AG04449 (cell line): ENCODE measurements around the gene AGAP1.

Source experiments
- CTCF ChIA-PET: fragments of 350-600 bp; formaldehyde crosslinking; extraction: SDS; loops from one replicate; lab custom pipeline; 2021; ENCODE audit warnings: antibody characterized with exemption; lab: Yijun Ruan, JAX
- POLR2A ChIA-PET: fragments of 400-600, 350-600 bp; formaldehyde crosslinking; extraction: SDS; loops from one replicate; lab custom pipeline; 2020; ENCODE audit warnings: antibody characterized with exemption, inconsistent platforms; lab: Yijun Ruan, JAX
- DNase-seq: peaks from one replicate; pipeline ENCODE4 v3.0.0-alpha.2; 2010; ENCODE audit warnings: low read depth, low spot score
- H3K4me3 ChIP-seq: 2 replicates; pipeline ENCODE4 v1.5.1; 2011; ENCODE audit warnings: low read depth, mild to moderate bottlenecking, control low read depth, low read length
- TF ChIP-seq, protein P1 (sequence below): IDR thresholded peaks from one replicate; pipeline ENCODE4 v1.5.1; 2011; ENCODE audit warnings: mild to moderate bottlenecking, moderate library complexity, low read length, control low read depth, inconsistent platforms; ENCODE audit not compliant: insufficient read depth; ENCODE audit errors: missing control alignments

Gene AGAP1

DNA sequence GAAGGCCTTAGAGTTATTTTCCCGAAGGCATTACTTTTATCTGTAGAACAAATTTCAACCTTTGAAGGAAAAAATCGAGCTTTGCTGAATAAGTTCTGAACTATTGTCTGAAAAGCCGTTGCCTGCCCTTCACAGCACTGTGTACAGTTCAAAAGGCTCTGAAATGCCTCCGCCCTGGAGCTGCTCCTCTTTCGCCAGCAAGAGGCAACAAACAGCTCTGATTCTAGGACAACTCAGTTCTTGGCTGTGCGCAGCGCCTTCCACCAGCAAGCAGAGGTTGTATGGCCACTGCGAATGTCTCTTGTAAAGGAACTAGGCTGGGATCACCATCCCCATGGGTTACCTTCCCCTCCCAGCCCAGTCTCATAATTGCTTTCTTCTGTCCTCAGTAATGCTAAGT lies 365.8 kb downstream of the AGAP1 start:
- no peak overlapping the region for H3K4me3 ChIP-seq
- POLR2A ChIA-PET = no interaction called here
- no peak for DNase-seq
- CTCF ChIA-PET = interaction anchor here (1.5 kb wide), 1 partner anchor 321 kb away, joined by 6 read pairs; no protein-coding TSS in a partner anchor
- TF ChIP-seq, protein P1, sequence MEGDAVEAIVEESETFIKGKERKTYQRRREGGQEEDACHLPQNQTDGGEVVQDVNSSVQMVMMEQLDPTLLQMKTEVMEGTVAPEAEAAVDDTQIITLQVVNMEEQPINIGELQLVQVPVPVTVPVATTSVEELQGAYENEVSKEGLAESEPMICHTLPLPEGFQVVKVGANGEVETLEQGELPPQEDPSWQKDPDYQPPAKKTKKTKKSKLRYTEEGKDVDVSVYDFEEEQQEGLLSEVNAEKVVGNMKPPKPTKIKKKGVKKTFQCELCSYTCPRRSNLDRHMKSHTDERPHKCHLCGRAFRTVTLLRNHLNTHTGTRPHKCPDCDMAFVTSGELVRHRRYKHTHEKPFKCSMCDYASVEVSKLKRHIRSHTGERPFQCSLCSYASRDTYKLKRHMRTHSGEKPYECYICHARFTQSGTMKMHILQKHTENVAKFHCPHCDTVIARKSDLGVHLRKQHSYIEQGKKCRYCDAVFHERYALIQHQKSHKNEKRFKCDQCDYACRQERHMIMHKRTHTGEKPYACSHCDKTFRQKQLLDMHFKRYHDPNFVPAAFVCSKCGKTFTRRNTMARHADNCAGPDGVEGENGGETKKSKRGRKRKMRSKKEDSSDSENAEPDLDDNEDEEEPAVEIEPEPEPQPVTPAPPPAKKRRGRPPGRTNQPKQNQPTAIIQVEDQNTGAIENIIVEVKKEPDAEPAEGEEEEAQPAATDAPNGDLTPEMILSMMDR = no peak

DNA sequence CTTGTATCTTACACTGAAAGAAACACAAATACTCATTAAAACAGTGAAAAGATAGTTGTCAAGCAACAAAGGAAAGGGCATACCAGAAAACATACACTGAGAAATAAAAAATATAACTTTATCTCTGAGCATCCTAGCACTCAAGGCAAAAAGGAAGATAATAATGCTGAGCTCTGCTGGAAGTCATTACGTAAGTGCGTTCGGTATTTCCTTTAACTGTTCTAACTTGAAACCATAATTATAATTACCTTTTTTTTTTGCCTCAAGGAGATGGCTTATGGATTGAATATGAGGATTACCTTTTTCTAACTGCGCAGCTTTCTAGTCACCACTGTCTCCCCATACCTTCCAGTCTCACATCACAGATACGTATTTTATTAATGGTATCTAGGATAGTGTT lies 366.3 kb downstream of the AGAP1 start:
- TF ChIP-seq, protein P1 = no peak
- ChIA-PET POLR2A (no interaction called here), CTCF (interaction anchor here (1.5 kb wide), 1 partner anchor 321 kb away, joined by 6 read pairs; no protein-coding TSS in a partner anchor)
- H3K4me3 ChIP-seq = no peak overlapping the region
- no peak for DNase-seq

DNA sequence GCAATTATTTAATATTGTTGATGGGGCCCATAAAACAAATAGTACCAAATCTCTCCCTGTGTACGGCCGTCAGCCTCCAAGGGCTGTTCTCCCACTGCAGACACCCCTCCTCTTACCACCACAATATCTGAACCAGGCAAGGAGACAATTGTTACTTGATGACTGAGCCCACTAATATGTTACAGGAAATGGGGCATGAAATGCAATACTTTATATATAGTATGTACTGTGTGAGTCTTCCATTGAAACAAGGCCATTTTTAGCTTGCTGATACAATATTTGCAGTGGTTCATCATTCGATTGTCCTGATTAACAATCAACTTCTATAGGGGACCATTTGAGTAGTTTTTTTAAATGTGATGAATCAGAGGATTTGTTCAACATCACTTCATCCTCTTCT lies 367.0 kb downstream of the AGAP1 start:
- TF ChIP-seq, protein P1 = no peak
- POLR2A ChIA-PET = no interaction called here
- no peak for DNase-seq
- CTCF ChIA-PET = no interaction called here
- no peak overlapping the region for H3K4me3 ChIP-seq

DNA sequence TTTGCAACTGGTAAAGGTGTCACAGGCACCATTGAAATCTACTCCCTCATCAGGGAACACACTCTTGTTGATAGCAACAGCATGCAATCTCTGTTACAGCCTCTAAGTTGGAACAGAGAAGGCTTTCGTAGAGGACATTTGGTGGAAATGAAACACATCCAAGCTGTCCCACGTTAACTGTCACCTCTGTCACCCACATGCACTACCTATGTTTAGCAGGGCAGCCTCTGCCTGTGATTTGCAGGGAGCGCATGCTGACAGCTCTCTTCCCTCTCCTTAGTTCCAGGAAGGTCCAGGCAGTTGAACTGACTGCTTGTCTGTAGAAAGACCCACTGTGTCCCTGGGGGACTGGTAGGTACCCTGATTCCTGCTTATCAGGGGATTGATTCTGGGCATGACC lies 367.5 kb downstream of the AGAP1 start:
- H3K4me3 ChIP-seq = no peak overlapping the region
- TF ChIP-seq, protein P1 = no peak
- POLR2A ChIA-PET = no interaction called here
- CTCF ChIA-PET = no interaction called here
- DNase-seq = no peak

DNA sequence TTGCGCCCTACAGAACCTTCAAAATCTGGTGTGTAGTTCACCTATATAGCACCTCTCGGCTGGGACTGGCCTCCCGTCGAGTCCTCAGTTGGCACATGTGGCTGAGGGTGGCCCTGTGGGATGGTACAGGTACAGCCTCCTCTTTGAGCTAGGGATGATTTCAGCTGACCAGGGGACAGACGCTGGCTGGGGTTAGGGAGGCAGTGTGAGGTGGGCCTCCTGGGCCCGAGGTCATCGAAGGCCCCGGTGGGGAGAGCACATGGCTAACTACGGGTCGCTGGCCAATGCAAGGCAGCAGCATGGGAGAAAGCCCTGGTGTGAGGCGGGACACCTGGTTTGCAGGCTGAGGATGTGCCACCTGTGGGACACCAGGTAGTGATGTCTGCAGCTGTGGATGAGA lies 369.6 kb downstream of the AGAP1 start:
- ChIA-PET POLR2A (no interaction called here), CTCF (no interaction called here)
- no peak overlapping the region for H3K4me3 ChIP-seq
- DNase-seq = no peak
- TF ChIP-seq, protein P1 = no peak

DNA sequence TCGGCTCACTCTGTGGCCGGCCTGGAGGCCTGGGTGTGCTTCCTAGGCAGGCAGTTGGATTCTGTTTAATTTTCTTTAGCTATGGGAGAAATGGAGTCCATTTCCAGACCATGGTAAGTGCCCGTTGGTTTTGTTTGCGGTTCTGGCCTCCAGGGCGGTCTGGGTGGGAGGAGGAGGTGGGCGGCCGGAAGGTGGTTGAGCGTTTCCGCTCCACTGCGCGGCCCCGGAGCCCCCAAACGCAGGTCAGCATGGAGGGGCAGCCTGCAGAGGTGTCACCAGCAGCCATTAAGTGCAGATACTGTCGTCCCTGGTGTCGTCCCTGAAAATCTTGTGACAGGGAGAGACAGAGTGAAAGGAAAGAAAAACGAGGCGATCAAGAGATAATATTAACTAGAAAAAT lies 370.5 kb downstream of the AGAP1 start:
- CTCF ChIA-PET = no interaction called here
- no peak overlapping the region for H3K4me3 ChIP-seq
- no peak for DNase-seq
- TF ChIP-seq, protein P1 = no peak
- POLR2A ChIA-PET = no interaction called here
